Measurements from ENCODE around the gene PRRT1.
"Not testable (repeated sequence)": the region's sequence is repeated elsewhere in the genome, so short reads cannot be mapped to it uniquely, and the experiment has no call there.

Gene PRRT1

DNA sequence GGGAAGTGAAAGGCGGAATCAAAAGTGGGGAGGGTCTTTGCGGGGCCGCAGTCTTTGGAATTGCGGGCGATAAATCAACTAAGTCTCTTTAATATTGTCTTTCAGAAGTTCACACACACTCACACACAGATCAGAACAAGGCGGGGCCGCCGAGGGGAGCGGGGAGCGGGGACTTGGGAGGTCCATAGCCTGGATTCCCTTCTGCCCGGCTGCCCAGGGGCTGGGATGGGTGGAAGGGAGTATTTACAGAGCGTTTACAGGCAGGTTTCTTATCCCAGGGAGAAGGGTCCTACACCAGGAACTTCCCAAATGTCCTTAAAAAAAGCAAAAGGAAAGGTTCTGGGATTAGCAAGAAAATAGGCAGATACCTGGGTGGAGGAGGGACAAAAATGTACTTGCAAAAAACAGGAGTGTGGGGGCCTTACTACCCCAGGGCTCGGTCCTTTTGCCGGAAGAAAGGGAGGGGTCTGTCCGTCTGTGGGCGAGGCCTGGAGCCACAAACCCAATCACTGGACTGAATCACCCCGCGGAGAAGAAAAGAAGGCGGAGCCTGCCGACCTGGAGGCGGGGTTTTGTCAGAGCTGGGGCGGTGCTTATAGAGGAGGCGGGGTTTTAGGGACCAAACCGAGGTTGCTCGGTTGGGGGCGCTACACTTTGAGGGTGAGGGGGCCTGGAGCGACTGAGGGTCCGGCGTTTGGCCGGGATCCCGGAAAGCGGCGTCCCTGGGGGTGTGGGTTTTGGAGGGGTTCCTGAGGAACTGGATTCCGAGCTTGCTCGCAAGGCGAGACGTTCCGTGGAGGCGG, 3.2 kb downstream of the PRRT1 start:
- peak; percentile 88 for DNase-seq

DNA sequence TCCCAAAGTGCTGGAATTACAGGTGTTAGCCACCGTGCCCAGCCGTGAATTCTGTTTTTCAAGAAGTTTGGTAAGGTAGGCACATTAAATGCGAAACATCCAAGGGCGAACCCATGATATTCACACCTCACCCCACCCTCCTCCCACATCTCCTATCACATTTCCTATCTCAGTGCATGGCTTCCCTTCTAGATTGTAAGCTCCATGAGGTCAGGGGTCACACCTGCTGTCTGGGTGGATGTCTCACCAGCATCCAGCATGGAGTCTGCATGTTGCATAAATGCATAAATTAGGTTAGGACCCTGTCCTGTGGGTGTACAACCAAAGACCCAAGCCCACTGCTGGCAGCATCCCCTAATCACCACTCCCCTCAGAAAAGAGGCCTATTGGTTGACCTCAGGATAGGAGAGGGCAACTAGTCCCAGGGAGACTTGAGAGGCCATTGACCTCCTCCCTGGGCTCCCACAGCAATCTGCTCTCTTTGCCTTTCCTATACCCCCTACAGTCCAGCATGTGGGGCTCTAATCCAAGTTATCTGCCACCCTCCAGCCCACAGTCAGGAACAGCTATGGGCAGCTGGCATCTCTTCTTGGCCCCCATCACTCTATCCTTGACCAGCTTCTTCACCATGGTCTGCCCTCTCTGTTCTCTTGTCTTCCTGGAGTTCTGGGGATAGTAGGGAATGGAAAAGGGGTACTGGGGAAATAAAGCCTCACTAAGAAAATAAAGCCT, 4.2 kb downstream of the PRRT1 start:
- DNase-seq = peak; percentile 62

- DNase-seq = no peak
These were observed 5.1 kb downstream of the PRRT1 start for GRCh38 chr6:32146687-32147086.

- no peak for DNase-seq
These were observed 5.5 kb downstream of the PRRT1 start for GRCh38 chr6:32146287-32146686.

DNA sequence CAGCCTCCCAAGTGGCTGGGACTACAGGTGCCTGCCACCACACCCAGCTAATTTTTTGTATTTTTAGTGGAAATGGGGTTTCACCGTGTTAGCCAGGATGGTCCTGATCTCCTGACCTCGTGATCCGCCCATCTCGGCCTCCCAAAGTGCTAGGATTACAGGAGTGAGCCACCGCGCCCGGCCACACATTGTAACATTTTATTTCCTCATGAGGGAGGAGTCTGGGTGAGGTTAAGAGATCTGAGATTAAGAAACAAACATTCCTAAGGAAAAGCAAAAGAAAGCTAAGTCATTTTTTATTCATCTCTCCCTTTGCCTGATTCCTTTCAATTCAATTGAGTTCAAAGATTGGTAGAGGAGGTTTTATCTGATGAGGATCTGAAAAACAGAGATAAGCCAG, 7.5 kb downstream of the PRRT1 start:
- DNase-seq = not testable (repeated sequence)

DNA sequence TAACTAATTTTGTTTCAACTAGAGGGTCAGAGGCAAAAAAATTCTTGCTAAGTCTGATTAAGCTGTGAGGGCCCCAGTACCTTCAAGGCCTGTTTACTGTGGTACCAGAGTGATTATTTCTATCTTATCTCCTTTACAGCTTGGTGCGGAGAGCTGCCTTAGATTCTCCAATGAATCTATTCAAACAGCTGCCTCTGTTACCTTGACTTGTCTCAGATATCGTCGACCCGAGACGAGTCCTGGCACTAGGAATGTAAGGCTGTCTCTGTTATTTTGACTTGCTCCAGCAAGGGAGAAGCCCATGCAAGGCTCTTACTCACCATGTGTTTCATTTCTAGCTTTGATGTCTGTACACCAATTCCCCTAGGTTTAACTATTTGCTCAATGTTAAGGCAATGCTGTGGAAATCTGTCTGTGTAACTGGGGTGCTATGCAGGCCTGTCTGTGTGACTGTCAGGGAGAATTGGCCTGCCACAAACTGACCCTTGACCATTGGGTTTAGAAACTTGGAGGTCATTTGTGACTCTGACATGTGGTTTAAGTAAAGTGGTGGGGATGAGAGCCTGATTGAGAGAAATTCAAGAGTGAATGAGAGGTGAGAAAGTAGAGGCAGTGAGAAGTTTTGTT, 11.2 kb downstream of the PRRT1 start:
- DNase-seq = peak; percentile 76

- no peak for DNase-seq
These were observed 12.1 kb downstream of the PRRT1 start for GRCh38 chr6:32139590-32139989.

- DNase-seq = no peak
These were observed 14.3 kb downstream of the PRRT1 start for GRCh38 chr6:32137454-32137853.

- no peak for DNase-seq
These were observed 18.0 kb downstream of the PRRT1 start for GRCh38 chr6:32133786-32134185.

GRCh38 chr6:32132110-32132509, 19.6 kb downstream of the PRRT1 start:
- DNase-seq = no peak

- DNase-seq = peak; percentile 95
These were observed 20.2 kb downstream of the PRRT1 start for GRCh38 chr6:32131439-32131948.

GRCh38 chr6:32129297-32130088, 22.2 kb downstream of the PRRT1 start:
- peak; percentile 35 for DNase-seq

DNA sequence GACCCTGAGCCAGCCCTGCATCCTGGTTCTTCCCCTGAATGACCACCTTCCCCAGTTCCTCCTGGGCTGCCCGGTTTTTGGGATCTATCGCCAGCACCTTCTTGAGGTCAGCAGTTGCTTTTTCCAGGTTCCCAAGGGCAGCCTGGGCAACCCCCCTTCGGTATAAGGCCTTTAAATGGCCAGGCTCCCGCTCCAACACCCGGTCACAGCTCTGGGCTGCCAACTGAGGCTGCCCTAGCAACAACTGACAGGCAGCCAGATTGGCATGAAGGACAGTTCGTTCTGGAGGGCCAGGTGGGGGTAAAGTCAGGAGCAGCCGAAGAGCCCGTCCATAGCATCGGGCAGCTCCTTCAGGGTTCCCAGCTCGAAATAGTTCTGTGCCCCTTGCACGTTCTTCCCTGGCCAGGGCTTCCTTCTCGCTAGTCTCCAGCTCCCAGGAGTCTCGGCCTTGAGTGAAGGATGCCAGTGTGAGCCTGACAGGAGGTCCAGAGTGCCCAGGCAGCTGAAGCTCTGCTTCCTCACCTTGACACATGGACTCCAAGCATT, 22.9 kb downstream of the PRRT1 start:
- DNase-seq = no peak

GRCh38 chr6:32127717-32128592, 23.8 kb downstream of the PRRT1 start, which contains the start of gene ATF6B:
TSS of gene ATF6B (minus strand) at chr6:32128246. CDS start at chr6:32128207, 39 bp downstream.
- DNase-seq = peak; percentile 100

DNA sequence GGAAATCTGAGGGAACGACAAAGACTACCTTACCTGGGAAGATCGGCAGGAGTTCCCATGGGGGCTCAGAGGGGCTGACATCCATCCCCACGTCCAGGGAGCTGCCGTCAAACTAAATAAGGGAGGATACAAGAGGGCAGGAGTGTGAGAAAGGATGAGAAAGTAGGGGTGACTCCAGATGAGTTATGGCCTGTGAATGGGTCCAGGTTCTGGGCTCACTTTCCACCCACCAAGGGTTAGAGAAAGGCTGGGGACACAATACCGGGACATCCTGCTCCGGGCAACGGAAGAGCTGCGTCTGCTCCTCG, 24.4 kb downstream of the PRRT1 start:
- DNase-seq = no peak

DNA sequence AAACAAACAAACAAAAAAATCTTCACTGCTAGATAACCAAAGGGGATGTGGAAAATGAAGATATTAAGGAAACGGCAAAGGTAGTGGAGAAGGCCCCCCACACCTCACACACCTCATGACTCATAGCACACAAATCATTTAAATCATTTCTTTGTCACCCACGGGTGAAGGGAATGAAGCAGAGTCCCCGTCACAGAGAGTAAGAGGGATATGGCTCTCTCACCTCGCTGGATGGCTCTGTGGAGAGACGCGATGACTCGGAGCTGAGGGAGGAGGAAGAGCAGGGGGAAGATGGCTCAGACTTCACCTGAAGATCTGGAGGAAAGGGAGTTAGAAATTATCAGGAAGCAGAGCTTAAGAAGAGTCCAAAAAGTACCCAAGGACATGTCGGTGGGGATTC, 24.9 kb downstream of the PRRT1 start:
- DNase-seq = no peak

- no peak for DNase-seq
These were observed 28.1 kb downstream of the PRRT1 start for GRCh38 chr6:32123681-32124080.

DNA sequence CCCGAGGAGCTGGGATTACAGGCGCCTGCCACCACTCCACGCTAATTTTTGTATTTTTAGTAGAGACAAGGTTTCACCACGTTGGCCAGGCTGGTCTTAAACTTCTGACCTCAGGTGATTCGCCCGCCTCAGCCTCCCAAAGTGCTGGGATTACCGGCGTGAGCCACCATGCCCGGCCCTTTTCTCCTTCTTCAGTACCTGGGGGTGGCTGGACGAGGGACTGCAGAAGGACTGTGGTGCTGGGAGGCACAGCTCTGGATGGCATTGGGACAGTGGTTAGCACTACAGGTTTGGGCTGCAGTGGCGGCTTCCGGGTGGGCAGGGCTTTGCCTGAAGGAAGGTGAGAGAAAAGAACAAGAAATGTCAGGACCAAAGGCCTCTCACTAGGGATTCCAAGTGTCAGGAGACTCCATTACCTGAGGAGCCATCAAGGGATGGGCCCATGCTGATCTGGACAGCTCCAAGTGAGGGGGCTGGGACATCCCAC, 31.1 kb downstream of the PRRT1 start:
- no peak for DNase-seq

DNA sequence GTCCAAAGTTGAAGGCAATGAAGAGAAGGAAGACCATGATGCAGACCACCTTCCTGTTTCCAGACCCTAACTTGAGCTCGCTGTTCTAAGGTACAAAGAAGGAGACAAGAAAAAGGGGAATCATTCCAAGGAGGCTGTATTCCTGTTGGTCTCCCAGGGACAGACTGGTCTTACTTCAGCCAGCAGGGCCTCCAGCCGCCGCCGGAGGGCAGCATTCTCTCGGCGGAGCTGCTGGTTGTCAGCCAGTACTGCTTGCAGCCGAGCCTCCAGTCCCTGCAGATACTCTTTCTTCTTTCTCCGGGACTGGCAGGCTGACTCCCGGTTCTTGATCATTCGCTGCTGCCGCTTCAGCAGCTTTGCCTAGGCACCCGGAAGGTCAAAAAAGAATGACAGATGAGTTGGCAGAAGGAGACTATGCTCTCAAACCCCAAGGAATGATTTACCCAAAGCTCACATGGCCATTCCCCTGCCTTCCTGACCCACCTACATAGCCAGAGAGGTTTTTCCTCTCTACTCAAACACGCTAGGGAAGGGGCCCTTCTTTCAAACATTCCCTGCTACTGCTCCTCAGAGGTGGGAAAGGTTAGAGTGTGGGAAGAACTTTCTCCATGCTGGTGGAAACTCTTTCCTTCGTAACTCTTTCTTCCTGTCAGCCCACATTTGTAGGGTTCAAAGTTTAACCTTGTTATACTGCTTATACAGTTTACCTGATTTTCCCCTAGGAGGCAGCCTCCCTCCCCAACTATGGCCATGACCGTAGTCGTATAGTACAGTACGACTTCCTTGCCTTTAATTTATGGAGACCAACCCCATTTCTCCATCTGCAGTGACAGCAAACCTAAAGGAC, 32.7 kb downstream of the PRRT1 start:
- DNase-seq = peak; percentile 83

DNA sequence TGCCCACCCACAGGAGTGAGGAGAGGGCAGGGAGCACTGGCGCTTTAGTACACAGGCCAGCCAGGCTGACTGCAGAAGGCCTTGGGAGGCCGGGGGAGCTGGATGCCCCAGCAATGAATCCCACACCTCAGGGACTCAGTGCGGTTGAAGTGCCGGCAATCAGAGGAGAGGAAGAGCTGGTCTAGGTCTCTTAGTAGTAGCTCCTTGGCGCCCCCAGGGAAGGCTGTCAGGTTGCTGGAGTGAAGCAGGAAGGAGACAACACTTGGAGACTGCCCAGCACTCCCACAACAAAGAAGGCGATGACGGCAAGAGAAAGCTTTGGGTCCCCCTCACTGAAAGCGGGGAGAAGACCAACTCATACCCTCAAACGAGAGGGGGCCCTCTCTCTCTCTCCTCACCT, 34.3 kb downstream of the PRRT1 start:
- DNase-seq = no peak
